GM21360 (cell line): Measurements from ENCODE around the gene FANK1.

ENCODE experiments used
- ATAC-seq: cut with Tn5 transposase; IDR thresholded peaks from one replicate; pipeline ENCODE4 v1.9.1; 2021; ENCODE audit warnings: mild to moderate bottlenecking, moderate library complexity; ENCODE audit not compliant: unreplicated experiment

FANK1 gene

GRCh38 chr10:125984346-125984745 lies 88.0 kb downstream of the FANK1 start:
- ATAC-seq = no peak

GRCh38 chr10:125984865-125985495 lies 88.6 kb downstream of the FANK1 start:
- no peak for ATAC-seq

- ATAC-seq = no peak
Observed at GRCh38 chr10:125985557-125986240, 89.3 kb downstream of the FANK1 start.

GRCh38 chr10:125989791-125990190 lies 93.4 kb downstream of the FANK1 start:
- no peak for ATAC-seq

GRCh38 chr10:125990974-125991373 lies 94.6 kb downstream of the FANK1 start:
- no peak for ATAC-seq

GRCh38 chr10:125991392-125991791 lies 95.0 kb downstream of the FANK1 start:
- ATAC-seq = no peak

GRCh38 chr10:125992254-125992653 lies 95.9 kb downstream of the FANK1 start:
- no peak for ATAC-seq

GRCh38 chr10:125994601-125995000 lies 98.2 kb downstream of the FANK1 start:
- no peak for ATAC-seq

- ATAC-seq = no peak
Observed at GRCh38 chr10:125995726-125996304, 99.5 kb downstream of the FANK1 start.

GRCh38 chr10:125997586-125997985 lies 101.2 kb downstream of the FANK1 start:
- no peak for ATAC-seq

GRCh38 chr10:125999694-126000093 lies 103.3 kb downstream of the FANK1 start:
- no peak for ATAC-seq

- ATAC-seq = no peak
Observed at GRCh38 chr10:126001576-126001975, 105.2 kb downstream of the FANK1 start.

- no peak for ATAC-seq
Observed at GRCh38 chr10:126004752-126005151, 108.4 kb downstream of the FANK1 start.

GRCh38 chr10:126006264-126006663 lies 109.9 kb downstream of the FANK1 start:
- ATAC-seq = no peak

- ATAC-seq = no peak
Observed at GRCh38 chr10:126006906-126007305, 110.5 kb downstream of the FANK1 start.

- no peak for ATAC-seq
Observed at GRCh38 chr10:126009650-126010049, 113.3 kb downstream of the FANK1 start.

- no peak for ATAC-seq
Observed at GRCh38 chr10:126011995-126012394, 115.6 kb downstream of the FANK1 start.

GRCh38 chr10:126012485-126012884 lies 116.1 kb downstream of the FANK1 start:
- ATAC-seq = no peak

GRCh38 chr10:126013489-126014281 lies 117.3 kb downstream of the FANK1 start:
- peak; percentile 57 for ATAC-seq

- no peak for ATAC-seq
Observed at GRCh38 chr10:126014309-126014708, 117.9 kb downstream of the FANK1 start.

- ATAC-seq = no peak
Observed at GRCh38 chr10:126015413-126015812, 119.0 kb downstream of the FANK1 start.
